ENCODE measurements around the gene MRAP2.

Gene MRAP2

GRCh38 chr6:84007871-84008270 lies 25.7 kb upstream of the MRAP2 start:
- Histone ChIP-seq H3K4me3 (ENCODE audit: low read depth, low read length) (no peak overlapping the region), H3K9ac (no peak overlapping the region), H3K27ac (no peak overlapping the region), H2AFZ (no peak overlapping the region), H3K9me3 (ENCODE audit: control insufficient read depth, low read length) (no peaks in the 10 kb centered on the region), H3K4me1 (no peaks in the 10 kb centered on the region), H3K79me2 (no peaks in the 10 kb centered on the region), H3K36me3 (ENCODE audit: control insufficient read depth, insufficient read depth, low read length) (no peaks in the 10 kb centered on the region), H3K27me3 (ENCODE audit: control insufficient read depth, insufficient read depth, low read length) (no peaks in the 10 kb centered on the region), H3K4me2 (ENCODE audit: low read length) (no peak overlapping the region)
- TF ChIP-seq CTCF (IDR thresholded peaks at IDR 0.05) = no peak

GRCh38 chr6:84013354-84013753 lies 20.2 kb upstream of the MRAP2 start:
- H3K36me3 ChIP-seq (ENCODE audit: control insufficient read depth, insufficient read depth, low read length) = no peaks in the 10 kb centered on the region
- no peak for TF ChIP-seq CTCF (IDR thresholded peaks at IDR 0.05)
- H3K79me2 ChIP-seq = no peaks in the 10 kb centered on the region
- no peak overlapping the region for H3K27ac ChIP-seq
- H3K4me3 ChIP-seq (ENCODE audit: low read depth, low read length) = no peak overlapping the region
- no peaks in the 10 kb centered on the region for H3K4me1 ChIP-seq
- H3K27me3 ChIP-seq (ENCODE audit: control insufficient read depth, insufficient read depth, low read length) = no peaks in the 10 kb centered on the region
- H3K9ac ChIP-seq = no peak overlapping the region
- no peak overlapping the region for H2AFZ ChIP-seq
- no peak overlapping the region for H3K4me2 ChIP-seq (ENCODE audit: low read length)
- H3K9me3 ChIP-seq (ENCODE audit: control insufficient read depth, low read length) = no peaks in the 10 kb centered on the region

GRCh38 chr6:84013931-84014330 lies 19.6 kb upstream of the MRAP2 start:
- no peak overlapping the region for H3K4me3 ChIP-seq (ENCODE audit: low read depth, low read length)
- H2AFZ ChIP-seq = no peak overlapping the region
- no peak overlapping the region for H3K9ac ChIP-seq
- no peaks in the 10 kb centered on the region for H3K27me3 ChIP-seq (ENCODE audit: control insufficient read depth, insufficient read depth, low read length)
- H3K27ac ChIP-seq = no peak overlapping the region
- H3K79me2 ChIP-seq = no peaks in the 10 kb centered on the region
- no peak overlapping the region for H3K4me2 ChIP-seq (ENCODE audit: low read length)
- H3K9me3 ChIP-seq (ENCODE audit: control insufficient read depth, low read length) = no peaks in the 10 kb centered on the region
- H3K36me3 ChIP-seq (ENCODE audit: control insufficient read depth, insufficient read depth, low read length) = no peaks in the 10 kb centered on the region
- no peak for TF ChIP-seq CTCF (IDR thresholded peaks at IDR 0.05)
- no peaks in the 10 kb centered on the region for H3K4me1 ChIP-seq

GRCh38 chr6:84016029-84016428 lies 17.5 kb upstream of the MRAP2 start:
- no peak overlapping the region for H2AFZ ChIP-seq
- no peak overlapping the region for H3K27ac ChIP-seq
- H3K36me3 ChIP-seq (ENCODE audit: control insufficient read depth, insufficient read depth, low read length) = no peaks in the 10 kb centered on the region
- H3K79me2 ChIP-seq = no peaks in the 10 kb centered on the region
- no peaks in the 10 kb centered on the region for H3K4me1 ChIP-seq
- no peak overlapping the region for H3K9ac ChIP-seq
- H3K27me3 ChIP-seq (ENCODE audit: control insufficient read depth, insufficient read depth, low read length) = no peaks in the 10 kb centered on the region
- no peak overlapping the region for H3K4me3 ChIP-seq (ENCODE audit: low read depth, low read length)
- no peaks in the 10 kb centered on the region for H3K9me3 ChIP-seq (ENCODE audit: control insufficient read depth, low read length)
- TF ChIP-seq CTCF (IDR thresholded peaks at IDR 0.05) = no peak
- no peak overlapping the region for H3K4me2 ChIP-seq (ENCODE audit: low read length)

- H3K4me3 ChIP-seq (ENCODE audit: low read depth, low read length) = no peak overlapping the region
- no peaks in the 10 kb centered on the region for H3K27me3 ChIP-seq (ENCODE audit: control insufficient read depth, insufficient read depth, low read length)
- TF ChIP-seq CTCF (IDR thresholded peaks at IDR 0.05) = no peak
Measured at GRCh38 chr6:84017709-84018452, 15.7 kb upstream of the MRAP2 start.

More at GRCh38 chr6:84017709-84018452, 15.7 kb upstream of the MRAP2 start:
- Histone ChIP-seq H3K9ac (no peak overlapping the region), H3K27ac (no peak overlapping the region), H3K36me3 (ENCODE audit: control insufficient read depth, insufficient read depth, low read length) (no peaks in the 10 kb centered on the region), H3K4me2 (ENCODE audit: low read length) (no peak overlapping the region), H3K4me1 (no peaks in the 10 kb centered on the region), H3K79me2 (no peaks in the 10 kb centered on the region), H2AFZ (no peak overlapping the region), H3K9me3 (ENCODE audit: control insufficient read depth, low read length) (no peaks in the 10 kb centered on the region)

Data from parathyroid adenoma (tissue), 2 donors.